DOHH2 (cell line): ENCODE data around the gene ADCY10.

ENCODE experiments used
- CTCF ChIP-seq: fragments of 200-600 bp; sonication (generic); IDR thresholded peaks from one replicate; pipeline ENCODE4 v1.5.1; 2014; ENCODE audit warnings: antibody characterized with exemption, mild to moderate bottlenecking, low read depth, low read length; ENCODE audit not compliant: poor library complexity, severe bottlenecking
- EZH2phosphoT487 ChIP-seq: fragments of 200-600 bp; sonication (generic); IDR thresholded peaks from 2 replicates; pipeline ENCODE4 v1.6.1; 2017; ENCODE audit warnings: borderline replicate concordance, mild to moderate bottlenecking, antibody characterized with exemption, low read length, moderate library complexity, mixed read lengths

- no peak for TF ChIP-seq CTCF
- no peak for TF ChIP-seq EZH2phosphoT487
Observed at GRCh38 chr1:167802235-167802634, 111.7 kb downstream of the ADCY10 start.
